Type B pancreatic cell (in vitro differentiated cells): ENCODE data around the gene GARIN5B. TPM values are rescaled to one million over a fixed set of nuclear protein-coding genes. Genes with fewer than 3 reads are reported as not detected.

Source experiments
- DNase-seq: peaks from one replicate; pipeline ENCODE4 v3.0.0; 2021; ENCODE audit warnings: mixed read lengths; ENCODE audit not compliant: unreplicated experiment; ENCODE audit errors: extremely low spot score
- H3K27ac Mint-ChIP-seq: 2 replicates; pipeline ENCODE4 v1.8.0; 2021; ENCODE audit warnings: mild to moderate bottlenecking, mixed read lengths
- H3K27me3 Mint-ChIP-seq: 2 replicates; pipeline ENCODE4 v1.8.0; 2021; ENCODE audit warnings: mixed read lengths
- H3K36me3 Mint-ChIP-seq: 2 replicates; pipeline ENCODE4 v1.8.0; 2021; ENCODE audit warnings: mixed read lengths
- H3K4me1 Mint-ChIP-seq: one replicate; pipeline ENCODE4 v1.8.0; 2021; ENCODE audit warnings: mixed read lengths; ENCODE audit not compliant: unreplicated experiment
- H3K4me3 Mint-ChIP-seq: 2 replicates; pipeline ENCODE4 v1.8.0; 2021; ENCODE audit warnings: mild to moderate bottlenecking, mixed read lengths
- H3K9me3 Mint-ChIP-seq: 2 replicates; pipeline ENCODE4 v1.8.0; 2021; ENCODE audit warnings: mixed read lengths
- total RNA-seq: library from RNA; stranded (reverse); gene quantifications from 2 replicates; pipeline ENCODE4 v1.2.1, GENCODE V29; 2021; ENCODE audit warnings: low replicate concordance
- TF ChIP-seq, protein P1 (sequence below): fragments of 200-600 bp; sonication (generic); conservative IDR thresholded peaks from 2 replicates; pipeline ENCODE4 v1.5.0; 2021; ENCODE audit warnings: antibody characterized with exemption, mild to moderate bottlenecking

Gene GARIN5B
- total RNA-seq, 1 donor from 2014 or later = not detected

DNA sequence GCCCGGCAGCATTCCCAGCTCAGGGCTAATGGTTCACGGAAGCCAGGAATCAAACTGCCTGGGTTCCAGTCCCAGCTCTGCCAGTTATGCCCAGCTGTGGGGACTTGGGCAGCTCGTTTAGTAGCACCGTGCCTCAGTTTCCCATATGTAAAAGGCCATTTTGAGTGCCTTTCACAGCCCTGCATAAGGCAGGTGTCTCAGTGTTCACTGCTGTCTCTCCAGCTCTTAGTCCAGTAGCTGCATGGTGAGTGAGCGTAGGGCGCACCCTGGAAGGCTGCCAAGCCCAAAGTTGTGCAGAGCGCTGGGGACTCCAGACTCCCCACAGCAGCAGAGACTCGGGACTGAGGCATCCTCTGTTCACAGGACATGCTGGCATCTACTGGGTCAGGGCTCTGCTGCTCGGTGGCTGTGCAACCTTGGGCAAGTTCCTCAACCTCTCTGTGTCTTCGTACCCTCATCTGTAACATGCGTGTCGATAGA lies 28.2 kb upstream of the GARIN5B start:
- Mint-ChIP-seq H3K9me3 (no peaks in the 10 kb centered on the region), H3K4me3 (no peak overlapping the region), H3K4me1 (peaks cover 36% of the 10 kb centered on the region), H3K27me3 (no peaks in the 10 kb centered on the region), H3K27ac (no peak overlapping the region), H3K36me3 (peaks cover 9% of the 10 kb centered on the region)
- no peak for DNase-seq
- TF ChIP-seq, protein P1, sequence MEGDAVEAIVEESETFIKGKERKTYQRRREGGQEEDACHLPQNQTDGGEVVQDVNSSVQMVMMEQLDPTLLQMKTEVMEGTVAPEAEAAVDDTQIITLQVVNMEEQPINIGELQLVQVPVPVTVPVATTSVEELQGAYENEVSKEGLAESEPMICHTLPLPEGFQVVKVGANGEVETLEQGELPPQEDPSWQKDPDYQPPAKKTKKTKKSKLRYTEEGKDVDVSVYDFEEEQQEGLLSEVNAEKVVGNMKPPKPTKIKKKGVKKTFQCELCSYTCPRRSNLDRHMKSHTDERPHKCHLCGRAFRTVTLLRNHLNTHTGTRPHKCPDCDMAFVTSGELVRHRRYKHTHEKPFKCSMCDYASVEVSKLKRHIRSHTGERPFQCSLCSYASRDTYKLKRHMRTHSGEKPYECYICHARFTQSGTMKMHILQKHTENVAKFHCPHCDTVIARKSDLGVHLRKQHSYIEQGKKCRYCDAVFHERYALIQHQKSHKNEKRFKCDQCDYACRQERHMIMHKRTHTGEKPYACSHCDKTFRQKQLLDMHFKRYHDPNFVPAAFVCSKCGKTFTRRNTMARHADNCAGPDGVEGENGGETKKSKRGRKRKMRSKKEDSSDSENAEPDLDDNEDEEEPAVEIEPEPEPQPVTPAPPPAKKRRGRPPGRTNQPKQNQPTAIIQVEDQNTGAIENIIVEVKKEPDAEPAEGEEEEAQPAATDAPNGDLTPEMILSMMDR = no peak

DNA sequence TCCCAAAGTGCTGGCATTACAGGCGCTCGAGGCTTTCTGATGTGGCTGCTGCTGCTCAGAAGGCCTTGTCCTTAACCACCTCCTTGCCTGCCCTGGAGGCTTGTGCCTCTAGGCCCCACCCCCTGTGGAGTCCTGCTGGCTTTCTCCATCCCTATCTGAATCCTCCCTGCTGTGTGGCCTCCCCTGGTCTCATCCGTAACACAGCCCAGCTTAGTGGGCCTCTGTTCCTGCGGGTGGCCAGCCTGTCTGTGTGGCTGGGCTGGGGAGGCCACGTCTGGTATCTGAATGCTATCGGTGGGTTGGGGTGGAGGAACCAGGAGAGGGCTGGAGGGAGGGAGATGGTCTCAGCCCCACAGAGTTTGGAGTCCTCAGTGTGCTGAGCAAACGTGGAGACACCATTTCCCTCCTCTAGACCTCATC lies 27.4 kb upstream of the GARIN5B start:
- H3K4me3 Mint-ChIP-seq = peak overlapping the region; percentile 20
- H3K4me1 Mint-ChIP-seq = peaks cover 40% of the 10 kb centered on the region
- peaks cover 13% of the 10 kb centered on the region for H3K36me3 Mint-ChIP-seq
- no peak overlapping the region for H3K27ac Mint-ChIP-seq
- TF ChIP-seq, protein P1 = no peak
- H3K27me3 Mint-ChIP-seq = no peaks in the 10 kb centered on the region
- DNase-seq = no peak
- H3K9me3 Mint-ChIP-seq = no peaks in the 10 kb centered on the region

DNA sequence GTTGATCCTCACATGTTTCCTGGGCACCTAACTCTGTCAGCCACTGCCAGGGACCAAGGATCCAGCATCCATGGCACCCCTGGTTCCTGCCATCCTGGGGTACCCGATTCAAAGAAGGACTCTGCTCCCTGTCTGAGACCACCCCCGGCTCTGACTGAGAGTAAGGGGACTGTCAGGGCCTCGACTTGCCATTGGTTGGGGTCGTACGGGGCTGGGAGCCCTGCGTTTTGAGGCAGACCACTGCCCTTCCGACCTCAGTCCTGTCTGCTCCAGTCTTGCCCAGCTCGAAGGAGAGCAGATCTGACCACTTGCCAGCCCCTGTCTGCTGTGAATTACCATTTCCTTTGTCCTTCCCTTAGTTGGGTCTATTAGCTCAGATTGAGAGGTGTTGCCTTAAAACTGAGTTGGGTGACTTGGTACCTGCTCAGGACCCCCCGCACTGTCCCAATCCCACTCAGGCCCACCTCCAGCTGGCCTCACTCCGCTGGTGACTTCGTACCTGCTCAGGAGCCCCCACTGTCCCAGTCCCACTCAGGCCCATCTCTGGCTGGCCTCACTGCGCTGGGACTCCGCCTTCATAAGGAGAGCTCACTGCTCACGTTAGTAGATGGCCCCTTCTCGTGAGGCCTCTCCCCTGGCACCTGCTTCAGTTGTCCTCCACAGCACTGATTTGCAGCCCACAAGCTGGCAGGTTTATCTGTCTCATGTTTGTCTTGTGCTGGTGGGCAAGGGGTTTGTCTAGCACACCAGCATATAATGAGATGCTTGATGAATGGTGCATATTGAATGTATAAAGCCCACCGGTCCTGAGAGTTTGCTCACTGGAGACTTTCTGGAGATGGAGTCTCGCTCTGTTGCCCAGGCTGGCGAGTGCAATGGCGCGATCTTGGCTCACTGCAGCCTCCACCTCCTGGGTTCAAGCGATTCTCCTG lies 26.6 kb upstream of the GARIN5B start:
- no peak overlapping the region for H3K27ac Mint-ChIP-seq

DNA sequence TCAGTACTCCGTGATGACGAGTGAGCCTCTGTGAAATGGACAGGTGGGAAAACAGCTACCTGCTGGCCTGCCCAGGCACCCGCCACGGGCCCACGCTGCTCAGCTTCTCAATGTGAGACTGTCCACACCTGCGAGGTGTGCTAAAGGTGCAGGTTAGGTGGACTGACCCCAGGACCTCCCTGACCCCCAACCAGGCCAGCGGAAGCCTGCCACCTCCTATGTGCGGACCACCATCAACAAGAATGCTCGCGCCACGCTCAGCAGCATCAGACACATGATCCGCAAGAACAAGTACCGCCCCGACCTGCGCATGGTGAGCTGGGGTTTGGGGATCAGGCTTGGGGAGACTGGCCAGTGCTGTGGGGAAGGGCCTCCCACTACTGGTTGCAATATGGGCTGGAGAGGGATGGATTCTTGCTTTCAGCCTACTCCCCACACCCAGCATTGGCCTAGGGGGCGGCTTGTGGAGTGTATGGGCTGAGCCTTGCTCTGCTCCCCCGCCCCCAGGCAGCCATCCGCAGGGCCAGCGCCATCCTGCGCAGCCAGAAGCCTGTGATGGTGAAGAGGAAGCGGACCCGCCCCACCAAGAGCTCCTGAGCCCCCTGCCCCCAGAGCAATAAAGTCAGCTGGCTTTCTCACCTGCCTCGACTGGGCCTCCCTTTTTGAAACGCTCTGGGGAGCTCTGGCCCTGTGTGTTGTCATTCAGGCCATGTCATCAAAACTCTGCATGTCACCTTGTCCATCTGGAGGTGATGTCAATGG lies 24.9 kb upstream of the GARIN5B start:
- TF ChIP-seq, protein P1 = no peak
- Mint-ChIP-seq H3K36me3 (peaks cover 13% of the 10 kb centered on the region), H3K4me3 (peak overlapping the region; percentile 100), H3K27ac (peak overlapping the region; percentile 13), H3K4me1 (peaks cover 36% of the 10 kb centered on the region), H3K27me3 (no peaks in the 10 kb centered on the region), H3K9me3 (no peaks in the 10 kb centered on the region)
- no peak for DNase-seq

More for the DNA sequence above, 26.6 kb upstream of the GARIN5B start:
- Mint-ChIP-seq H3K4me1 (peaks cover 40% of the 10 kb centered on the region), H3K4me3 (peak overlapping the region; percentile 74), H3K9me3 (no peaks in the 10 kb centered on the region), H3K36me3 (peaks cover 13% of the 10 kb centered on the region), H3K27me3 (no peaks in the 10 kb centered on the region)
- TF ChIP-seq, protein P1 = no peak
- no peak for DNase-seq

DNA sequence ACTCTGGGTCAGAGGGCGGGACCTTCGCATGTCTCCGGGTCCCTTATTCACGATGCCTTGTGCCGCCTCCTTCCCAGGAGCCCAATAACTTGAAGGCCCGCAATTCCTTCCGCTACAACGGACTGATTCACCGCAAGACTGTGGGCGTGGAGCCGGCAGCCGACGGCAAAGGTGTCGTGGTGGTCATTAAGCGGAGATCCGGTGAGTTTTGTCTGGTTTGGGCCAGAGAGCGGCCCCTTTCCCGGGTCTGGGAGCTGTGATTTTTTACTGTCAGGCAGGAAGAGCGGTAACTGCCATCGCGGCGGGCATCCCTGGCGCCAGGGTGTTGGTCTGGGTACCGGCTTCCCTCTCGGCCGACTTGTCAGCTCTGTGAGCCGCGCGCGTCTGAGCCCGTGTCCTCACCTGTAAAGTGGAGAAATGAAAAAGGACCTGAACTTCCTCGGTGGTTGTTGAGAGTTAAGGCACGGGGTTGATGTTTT lies 23.5 kb upstream of the GARIN5B start:
- peak overlapping the region; percentile 99 for H3K27ac Mint-ChIP-seq
- peaks cover 6% of the 10 kb centered on the region for H3K27me3 Mint-ChIP-seq
- TF ChIP-seq, protein P1 = no peak
- peaks cover 19% of the 10 kb centered on the region for H3K36me3 Mint-ChIP-seq
- no peak for DNase-seq
- peaks cover 6% of the 10 kb centered on the region for H3K9me3 Mint-ChIP-seq
- peak overlapping the region; percentile 100 for H3K4me3 Mint-ChIP-seq
- H3K4me1 Mint-ChIP-seq = peaks cover 29% of the 10 kb centered on the region
